Esophagus squamous epithelium (tissue), 5 donors: Measurements from ENCODE around the gene KIF5C. TPM values are rescaled to one million over a fixed set of nuclear protein-coding genes. Genes with fewer than 3 reads are reported as not detected.

Experiments used
- DNase-seq: peaks from one replicate; lab custom pipeline; 2025; lab: John Stamatoyannopoulos, UW
- H3K27ac ChIP-seq, 4 donors: fragments of 200-600 bp; sonication (generic); one replicate each; pipeline ENCODE4 v1.5.1; 2016 to 2019; ENCODE audit warnings: mild to moderate bottlenecking in 1 of 4
- H3K27me3 ChIP-seq, 4 donors: fragments of 200-600 bp; sonication (generic); 1 replicate in 3 of 4; 2 replicates in 1 of 4; pipeline versions ENCODE4 v1.5.1 to v1.6.0; 2017 to 2021; ENCODE audit warnings: antibody characterized with exemption in 1 of 4
- H3K36me3 ChIP-seq, 3 donors: fragments of 200-600 bp; sonication (generic); one replicate each; pipeline ENCODE4 v1.5.1; 2016 to 2019
- H3K4me1 ChIP-seq, 3 donors: fragments of 200-600 bp; sonication (generic); one replicate each; pipeline ENCODE4 v1.5.1; 2017 to 2019
- H3K4me3 ChIP-seq, 4 donors: fragments of 200-600 bp; sonication (generic); 1 replicate in 3 of 4; 2 replicates in 1 of 4; pipeline ENCODE4 v1.5.1; 2016 to 2019; ENCODE audit warnings: mild to moderate bottlenecking in 2 of 4, moderate library complexity in 1 of 4
- H3K9me3 ChIP-seq, 3 donors: fragments of 200-600 bp; sonication (generic); one replicate each; pipeline ENCODE4 v1.5.1; 2016 to 2019
- POLR2A ChIP-seq, 4 donors: fragments of 450-650 bp; IDR thresholded peaks; one replicate each; pipeline ENCODE4 v1.6.1; 2017; ENCODE audit warnings: antibody characterized with exemption in 4 of 4, mild to moderate bottlenecking in 4 of 4, moderate library complexity in 3 of 4
- WGBS, 2 donors: methylation state at CpG; one replicate each; pipeline ENCODE4 v1.1.5; 2018; 5-methylcytosine and 5-hydroxymethylcytosine counted together
- intact Hi-C: fragments of 100-400 bp; cut with DNase I; formaldehyde crosslinking; loops from one replicate; pipeline ENCODE4 v1.15.0; 2022
- total RNA-seq, 4 donors: library from RNA; depleted of rRNA; stranded (reverse); fragments of >200 nt; gene quantifications; one replicate each; pipeline ENCODE4 v1.1.0, GENCODE V29; 2016
- TF ChIP-seq, protein P1 (sequence below), 6 experiments: fragments of 450-650 bp in 4 of 6; fragments of 200-600 bp in 2 of 6; sonication (generic) in 2 of 6; IDR thresholded peaks; one replicate each; pipeline ENCODE4 v1.5.1; 2016 to 2019; ENCODE audit warnings: antibody characterized with exemption in 6 of 6, mild to moderate bottlenecking in 4 of 6, moderate library complexity in 4 of 6
- donor health status: DM: yes; HTN: yes; CAD: no.

KIF5C gene
- total RNA-seq, 4 donors from 2014 or later, result 0.09 to 2.3 (median 0.41) TPM; not detected in 1

DNA sequence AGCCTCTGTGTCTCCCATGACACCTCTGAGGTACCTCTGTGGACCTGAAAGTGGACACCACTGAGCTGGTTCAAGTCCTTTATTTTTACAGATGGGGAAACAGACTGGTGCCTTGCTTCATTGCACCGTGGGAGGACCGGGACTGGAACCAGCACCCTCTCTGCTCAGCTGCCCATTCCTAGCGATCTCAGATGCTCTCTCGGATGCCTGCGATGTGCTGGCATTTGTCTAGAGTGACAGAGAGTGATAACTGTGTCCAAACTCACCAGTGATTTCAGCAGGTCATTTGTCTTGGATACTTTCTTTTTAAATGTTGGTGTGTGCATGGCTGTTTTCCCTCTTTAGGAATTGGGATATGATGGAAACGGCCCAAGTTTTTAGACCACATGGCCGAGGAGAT lies 133.4 kb downstream of the KIF5C start:
- Histone ChIP-seq H3K9me3 (no peaks in the 10 kb centered on the region), H3K36me3 (no peaks in the 10 kb centered on the region), H3K4me3 (no peak overlapping the region), H3K27me3 (peaks cover 0 to 32% (median 0%) of the 10 kb centered on the region in 4 donors), H3K27ac (no peak overlapping the region), H3K4me1 (peaks cover 0 to 7% (median 0%) of the 10 kb centered on the region in 3 donors)
- intact Hi-C loops, result no loop called here
- DNase-seq, result no peak
- 73 to 88% methylated on average over 7 of the region's 7 CpGs for WGBS, 2 donors
- TF ChIP-seq, protein P1, sequence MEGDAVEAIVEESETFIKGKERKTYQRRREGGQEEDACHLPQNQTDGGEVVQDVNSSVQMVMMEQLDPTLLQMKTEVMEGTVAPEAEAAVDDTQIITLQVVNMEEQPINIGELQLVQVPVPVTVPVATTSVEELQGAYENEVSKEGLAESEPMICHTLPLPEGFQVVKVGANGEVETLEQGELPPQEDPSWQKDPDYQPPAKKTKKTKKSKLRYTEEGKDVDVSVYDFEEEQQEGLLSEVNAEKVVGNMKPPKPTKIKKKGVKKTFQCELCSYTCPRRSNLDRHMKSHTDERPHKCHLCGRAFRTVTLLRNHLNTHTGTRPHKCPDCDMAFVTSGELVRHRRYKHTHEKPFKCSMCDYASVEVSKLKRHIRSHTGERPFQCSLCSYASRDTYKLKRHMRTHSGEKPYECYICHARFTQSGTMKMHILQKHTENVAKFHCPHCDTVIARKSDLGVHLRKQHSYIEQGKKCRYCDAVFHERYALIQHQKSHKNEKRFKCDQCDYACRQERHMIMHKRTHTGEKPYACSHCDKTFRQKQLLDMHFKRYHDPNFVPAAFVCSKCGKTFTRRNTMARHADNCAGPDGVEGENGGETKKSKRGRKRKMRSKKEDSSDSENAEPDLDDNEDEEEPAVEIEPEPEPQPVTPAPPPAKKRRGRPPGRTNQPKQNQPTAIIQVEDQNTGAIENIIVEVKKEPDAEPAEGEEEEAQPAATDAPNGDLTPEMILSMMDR (IDR thresholded peaks at IDR 0.05), result no peak
- TF ChIP-seq POLR2A (IDR thresholded peaks at IDR 0.05), result no peak

DNA sequence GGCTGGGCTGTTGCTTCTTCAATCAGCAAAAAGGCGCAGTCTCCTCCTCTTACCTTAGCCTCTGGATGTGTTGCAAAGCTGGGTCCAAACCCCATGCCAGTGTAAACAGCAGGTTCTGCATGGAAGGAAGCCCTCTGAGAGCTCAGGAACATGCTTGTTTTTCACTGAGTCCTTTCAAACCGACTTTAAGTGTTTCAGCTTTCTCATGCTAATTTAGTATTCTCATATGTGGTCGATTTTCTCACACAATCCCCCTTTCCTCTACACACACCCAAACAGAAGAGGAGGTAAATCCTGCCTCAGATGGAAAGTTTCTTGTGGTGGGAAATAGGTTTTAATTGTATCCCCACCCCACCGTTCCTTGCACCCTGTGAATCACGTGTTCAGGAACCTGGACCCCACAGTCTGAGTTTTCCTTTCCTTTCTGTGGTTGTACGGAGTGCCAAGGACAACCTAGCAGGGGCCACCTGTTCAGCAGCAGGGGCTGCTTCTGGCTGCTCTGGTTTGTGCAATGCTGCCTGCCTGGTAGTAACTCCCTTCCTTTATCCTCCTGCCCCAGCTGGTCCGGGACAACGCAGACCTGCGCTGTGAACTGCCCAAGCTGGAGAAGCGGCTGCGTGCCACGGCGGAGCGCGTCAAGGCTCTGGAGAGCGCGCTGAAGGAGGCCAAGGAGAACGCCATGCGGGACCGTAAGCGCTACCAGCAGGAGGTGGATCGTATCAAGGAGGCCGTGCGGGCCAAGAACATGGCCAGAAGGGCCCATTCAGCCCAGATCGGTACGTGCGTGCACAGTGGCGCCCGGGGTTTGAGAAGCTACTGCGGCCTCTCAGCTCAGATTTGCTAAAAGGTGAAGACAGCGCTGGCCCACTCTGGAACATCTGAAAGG lies 134.8 kb downstream of the KIF5C start:
- no peak overlapping the region for H3K4me3 ChIP-seq
- no peak for TF ChIP-seq POLR2A (IDR thresholded peaks at IDR 0.05)
- TF ChIP-seq, protein P1 (IDR thresholded peaks at IDR 0.05), result no peak
- intact Hi-C loops, result no loop called here
- H3K36me3 ChIP-seq, result no peaks in the 10 kb centered on the region
- no peaks in the 10 kb centered on the region for H3K9me3 ChIP-seq
- peaks cover 0 to 7% (median 0%) of the 10 kb centered on the region in 3 donors for H3K4me1 ChIP-seq
- H3K27me3 ChIP-seq, result peaks cover 0 to 23% (median 0%) of the 10 kb centered on the region in 4 donors
- no peak for DNase-seq
- H3K27ac ChIP-seq, result no peak overlapping the region
- 83 to 90% methylated on average over 16 to 18 of the region's 31 CpGs for WGBS, 2 donors

DNA sequence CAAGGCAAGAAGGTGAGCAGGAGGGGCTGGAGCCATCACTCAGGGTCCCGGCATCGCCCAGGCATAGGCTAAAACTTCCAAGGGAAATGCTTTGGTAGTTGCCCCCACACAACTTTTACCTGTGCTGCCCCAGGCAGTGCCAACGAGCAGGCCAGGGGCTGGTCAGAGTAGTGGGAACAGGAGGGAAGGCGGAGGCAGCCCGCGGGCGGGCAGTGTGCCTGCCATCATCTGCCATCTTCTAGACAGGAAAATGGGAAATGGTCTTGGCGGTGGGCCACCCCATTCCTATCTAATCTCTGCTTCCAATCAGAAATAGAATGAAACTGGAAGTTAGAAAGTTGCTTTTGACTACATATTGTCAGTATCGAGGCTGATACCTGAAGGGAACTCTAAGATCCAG lies 137.5 kb downstream of the KIF5C start:
- 86 to 88% methylated on average over 8 to 9 of the region's 9 CpGs for WGBS, 2 donors
- intact Hi-C loops, result no loop called here
- Histone ChIP-seq H3K4me1 (peaks cover 0 to 9% (median 0%) of the 10 kb centered on the region in 3 donors), H3K27me3 (peaks cover 0 to 39% (median 0%) of the 10 kb centered on the region in 4 donors), H3K27ac (no peak overlapping the region), H3K36me3 (no peaks in the 10 kb centered on the region), H3K9me3 (no peaks in the 10 kb centered on the region), H3K4me3 (no peak overlapping the region)
- DNase-seq, result no peak
- TF ChIP-seq, protein P1 (IDR thresholded peaks at IDR 0.05), result no peak
- no peak for TF ChIP-seq POLR2A (IDR thresholded peaks at IDR 0.05)

DNA sequence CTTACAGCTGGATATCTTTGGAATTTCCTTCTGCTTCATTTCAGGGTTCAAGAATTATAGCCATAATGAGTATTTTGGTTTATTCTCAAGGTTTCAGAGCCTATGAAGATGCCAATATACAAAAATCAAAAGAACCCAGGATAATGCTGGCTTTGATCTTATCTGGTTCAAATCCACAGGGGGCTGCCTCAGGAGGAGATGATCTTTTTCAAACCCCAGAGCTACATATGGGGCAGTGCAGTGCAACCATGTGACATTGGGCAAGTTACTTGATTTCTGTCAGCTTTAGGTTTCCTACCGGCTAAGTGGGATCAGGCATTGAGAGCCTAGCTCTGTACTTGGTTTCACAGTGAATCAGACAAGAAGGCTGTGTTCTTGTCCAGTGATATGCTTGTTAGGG lies 140.5 kb downstream of the KIF5C start:
- no peak for DNase-seq
- TF ChIP-seq, protein P1 (IDR thresholded peaks at IDR 0.05), result no peak
- no peak for TF ChIP-seq POLR2A (IDR thresholded peaks at IDR 0.05)
- Histone ChIP-seq H3K27me3 (peaks cover 0 to 35% (median 0%) of the 10 kb centered on the region in 4 donors), H3K27ac (no peak overlapping the region), H3K9me3 (no peaks in the 10 kb centered on the region), H3K4me3 (no peak overlapping the region), H3K36me3 (no peaks in the 10 kb centered on the region), H3K4me1 (peaks cover 0 to 27% (median 7%) of the 10 kb centered on the region in 3 donors)
- 86% methylated on average over 1 of the region's 1 CpG; no CpG with 5 or more reads in 1 of the 2 donors for WGBS, 2 donors
- intact Hi-C loops, result loop anchor here (5.0 kb wide), 1 partner anchor 542 kb away; no protein-coding TSS in a partner anchor
